ENCODE data around the gene VPS37C. TPM values are rescaled to one million over a fixed set of nuclear protein-coding genes. Genes with fewer than 3 reads are reported as not detected.

The VPS37C gene
- total and polyA plus RNA-seq, 2 of the 13 experiments (the other 11 are each of a cell fraction or from before 2014, with no cell fraction given): 7.5 to 8.8 TPM

DNA sequence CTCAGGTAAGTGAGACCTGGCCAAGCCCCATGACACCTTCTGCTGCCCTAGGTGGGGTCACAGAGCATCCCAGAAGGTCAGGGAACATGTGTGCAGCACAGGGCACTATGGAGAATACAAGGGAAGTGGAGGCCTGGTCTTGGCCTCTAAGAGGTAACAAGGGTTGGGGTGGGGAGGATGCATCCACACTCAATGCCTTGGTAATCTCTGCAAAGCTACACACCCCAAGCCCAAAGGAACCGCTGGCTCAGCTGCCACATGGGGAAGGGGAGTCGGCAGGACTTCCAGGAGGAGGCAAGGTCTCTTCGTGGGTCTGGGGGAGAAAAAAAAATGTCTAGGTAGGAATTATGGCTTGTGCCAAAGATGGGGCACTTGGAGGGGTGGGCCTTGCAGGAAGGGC, 41.7 kb downstream of the VPS37C start:
- POLR2A ChIA-PET: no interaction called here
- Histone ChIP-seq H3K27me3 (ENCODE audit: control insufficient read depth in 1 of 2, insufficient read depth in 2 of 2, low read length in 2 of 2) (peaks cover 1 to 64% of the 10 kb centered on the region in 2 experiments; a peak in 4 of 5 replicates), H3K27ac (ENCODE audit: extremely low read length, insufficient read depth, low read length) (no peak overlapping the region), H4K20me1 (ENCODE audit: insufficient read depth, low read length) (no peaks in the 10 kb centered on the region), H3K79me2 (ENCODE audit: insufficient read depth, low read length) (no peaks in the 10 kb centered on the region), H2AFZ (ENCODE audit: low read length) (no peak overlapping the region), H3K4me3 (replicated peaks in 1 of 3; ENCODE audit: insufficient read depth in 1 of 3, low read depth in 2 of 3, low read length in 3 of 3) (no peak overlapping the region), H3K9ac (ENCODE audit: insufficient read depth, low read depth, low read length) (no peak overlapping the region), H3K4me2 (ENCODE audit: low read depth, low read length) (no peak overlapping the region), H3K36me3 (replicated peaks in 1 of 2; ENCODE audit: control insufficient read depth in 1 of 2, insufficient read depth in 2 of 2, low read length in 2 of 2) (no peaks in the 10 kb centered on the region), H3K9me3 (ENCODE audit: low read length) (no peaks in the 10 kb centered on the region), H3K4me1 (ENCODE audit: insufficient read depth, low read length) (no peaks in the 10 kb centered on the region)
- TF ChIP-seq, protein P1, sequence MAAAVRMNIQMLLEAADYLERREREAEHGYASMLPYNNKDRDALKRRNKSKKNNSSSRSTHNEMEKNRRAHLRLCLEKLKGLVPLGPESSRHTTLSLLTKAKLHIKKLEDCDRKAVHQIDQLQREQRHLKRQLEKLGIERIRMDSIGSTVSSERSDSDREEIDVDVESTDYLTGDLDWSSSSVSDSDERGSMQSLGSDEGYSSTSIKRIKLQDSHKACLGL (CRISPR knock-in tag; IDR thresholded peaks at IDR 0.05): no peak
- no peak for TF ChIP-seq JARID2 (CRISPR knock-in tag; IDR thresholded peaks at IDR 0.05; ENCODE audit: insufficient replicate concordance)
- in situ Hi-C loops (cut with HindIII; ENCODE audit: extremely low pct_ligation_motif_present, low pct_unique_long_range_greater_than_20kb) (no loop called here), intact Hi-C loops (cut with micrococcal nuclease; ENCODE audit: unreplicated experiment) (no loop called here)
- no TSS peak for BruUV-seq (replicated peaks)
- CTCF ChIA-PET (ENCODE audit: low intra/inter-chr PET ratio, low total read pairs): no interaction called here
- 22% methylated on average over 3 of the region's 3 CpGs for WGBS (ENCODE audit: low lambda C conversion rate)
- DNase-seq (ENCODE audit: low spot score): no peak
- no peak for FAIRE-seq
- ATAC-seq: no peak

DNA sequence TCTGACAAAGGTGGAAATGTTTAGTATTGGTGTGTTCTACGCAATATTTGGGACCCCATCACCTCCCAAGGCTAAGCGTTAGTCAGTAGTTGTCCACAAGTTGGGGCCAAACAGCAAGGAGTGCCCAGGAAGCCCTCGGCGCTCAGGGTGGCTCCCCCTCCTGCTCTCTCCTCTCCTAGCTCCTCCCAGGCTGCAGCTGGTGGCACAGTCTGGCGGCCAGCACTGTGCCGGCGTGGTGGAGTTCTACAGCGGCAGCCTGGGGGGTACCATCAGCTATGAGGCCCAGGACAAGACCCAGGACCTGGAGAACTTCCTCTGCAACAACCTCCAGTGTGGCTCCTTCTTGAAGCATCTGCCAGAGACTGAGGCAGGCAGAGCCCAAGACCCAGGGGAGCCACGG, 42.2 kb downstream of the VPS37C start:
- Histone ChIP-seq H3K27me3 (ENCODE audit: control insufficient read depth in 1 of 2, insufficient read depth in 2 of 2, low read length in 2 of 2) (peaks cover 1 to 59% of the 10 kb centered on the region in 2 experiments; a peak in 4 of 5 replicates), H3K79me2 (ENCODE audit: insufficient read depth, low read length) (no peaks in the 10 kb centered on the region), H3K9me3 (ENCODE audit: low read length) (no peaks in the 10 kb centered on the region), H3K4me1 (ENCODE audit: insufficient read depth, low read length) (no peaks in the 10 kb centered on the region), H2AFZ (ENCODE audit: low read length) (no peak overlapping the region), H3K4me3 (replicated peaks in 1 of 3; ENCODE audit: insufficient read depth in 1 of 3, low read depth in 2 of 3, low read length in 3 of 3) (no peak overlapping the region), H3K4me2 (ENCODE audit: low read depth, low read length) (no peak overlapping the region), H3K9ac (ENCODE audit: insufficient read depth, low read depth, low read length) (no peak overlapping the region), H4K20me1 (ENCODE audit: insufficient read depth, low read length) (no peaks in the 10 kb centered on the region), H3K27ac (ENCODE audit: extremely low read length, insufficient read depth, low read length) (no peak overlapping the region), H3K36me3 (replicated peaks in 1 of 2; ENCODE audit: control insufficient read depth in 1 of 2, insufficient read depth in 2 of 2, low read length in 2 of 2) (no peaks in the 10 kb centered on the region)
- no peak for DNase-seq (ENCODE audit: low spot score)
- CTCF ChIA-PET (ENCODE audit: low intra/inter-chr PET ratio, low total read pairs): no interaction called here
- no TSS peak for BruUV-seq (replicated peaks)
- no peak for FAIRE-seq
- POLR2A ChIA-PET: no interaction called here
- ATAC-seq: peak; percentile 53
- 24% methylated on average over 3 of the region's 9 CpGs for WGBS (ENCODE audit: low lambda C conversion rate)
- in situ Hi-C loops (cut with HindIII; ENCODE audit: extremely low pct_ligation_motif_present, low pct_unique_long_range_greater_than_20kb): no loop called here
- intact Hi-C loops (cut with micrococcal nuclease; ENCODE audit: unreplicated experiment): no loop called here
- TF ChIP-seq, protein P2, sequence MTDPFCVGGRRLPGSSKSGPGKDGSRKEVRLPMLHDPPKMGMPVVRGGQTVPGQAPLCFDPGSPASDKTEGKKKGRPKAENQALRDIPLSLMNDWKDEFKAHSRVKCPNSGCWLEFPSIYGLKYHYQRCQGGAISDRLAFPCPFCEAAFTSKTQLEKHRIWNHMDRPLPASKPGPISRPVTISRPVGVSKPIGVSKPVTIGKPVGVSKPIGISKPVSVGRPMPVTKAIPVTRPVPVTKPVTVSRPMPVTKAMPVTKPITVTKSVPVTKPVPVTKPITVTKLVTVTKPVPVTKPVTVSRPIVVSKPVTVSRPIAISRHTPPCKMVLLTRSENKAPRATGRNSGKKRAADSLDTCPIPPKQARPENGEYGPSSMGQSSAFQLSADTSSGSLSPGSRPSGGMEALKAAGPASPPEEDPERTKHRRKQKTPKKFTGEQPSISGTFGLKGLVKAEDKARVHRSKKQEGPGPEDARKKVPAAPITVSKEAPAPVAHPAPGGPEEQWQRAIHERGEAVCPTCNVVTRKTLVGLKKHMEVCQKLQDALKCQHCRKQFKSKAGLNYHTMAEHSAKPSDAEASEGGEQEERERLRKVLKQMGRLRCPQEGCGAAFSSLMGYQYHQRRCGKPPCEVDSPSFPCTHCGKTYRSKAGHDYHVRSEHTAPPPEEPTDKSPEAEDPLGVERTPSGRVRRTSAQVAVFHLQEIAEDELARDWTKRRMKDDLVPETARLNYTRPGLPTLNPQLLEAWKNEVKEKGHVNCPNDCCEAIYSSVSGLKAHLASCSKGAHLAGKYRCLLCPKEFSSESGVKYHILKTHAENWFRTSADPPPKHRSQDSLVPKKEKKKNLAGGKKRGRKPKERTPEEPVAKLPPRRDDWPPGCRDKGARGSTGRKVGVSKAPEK (CRISPR knock-in tag; IDR thresholded peaks at IDR 0.05; ENCODE audit: borderline replicate concordance): no peak
- TF ChIP-seq U2AF1 (optimal IDR thresholded peaks at IDR 0.05; ENCODE audit: low read depth, low read length) (no peak), ZNF589 (CRISPR knock-in tag; conservative IDR thresholded peaks at IDR 0.05) (no peak), GTF2F1 (IDR thresholded peaks at IDR 0.05; ENCODE audit: low read length) (no peak), HMG20B (CRISPR knock-in tag; conservative IDR thresholded peaks at IDR 0.05) (no peak), ZNF17 (CRISPR knock-in tag; IDR thresholded peaks at IDR 0.05) (no peak), CBX2 (IDR thresholded peaks at IDR 0.05; ENCODE audit: low read depth, low read length) (no peak), CBX2 (CRISPR knock-in tag; IDR thresholded peaks at IDR 0.05; ENCODE audit: low read depth) (no peak), MAFF (IDR thresholded peaks at IDR 0.05; ENCODE audit: low read depth, low read length) (no peak), NFATC3 (CRISPR knock-in tag; IDR thresholded peaks at IDR 0.05) (no peak), ZFP36L2 (CRISPR knock-in tag; IDR thresholded peaks at IDR 0.05) (no peak)
- TF ChIP-seq, protein P3, sequence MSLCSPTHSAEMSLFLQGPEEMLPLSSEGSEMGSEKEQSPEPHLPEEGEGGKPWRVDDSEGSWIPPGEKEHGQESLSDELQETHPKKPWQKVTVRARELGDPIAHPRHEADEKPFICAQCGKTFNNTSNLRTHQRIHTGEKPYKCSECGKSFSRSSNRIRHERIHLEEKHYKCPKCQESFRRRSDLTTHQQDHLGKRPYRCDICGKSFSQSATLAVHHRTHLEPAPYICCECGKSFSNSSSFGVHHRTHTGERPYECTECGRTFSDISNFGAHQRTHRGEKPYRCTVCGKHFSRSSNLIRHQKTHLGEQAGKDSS (CRISPR knock-in tag; IDR thresholded peaks at IDR 0.05; ENCODE audit: borderline replicate concordance, low read depth): no peak
- TF ChIP-seq, protein P4, sequence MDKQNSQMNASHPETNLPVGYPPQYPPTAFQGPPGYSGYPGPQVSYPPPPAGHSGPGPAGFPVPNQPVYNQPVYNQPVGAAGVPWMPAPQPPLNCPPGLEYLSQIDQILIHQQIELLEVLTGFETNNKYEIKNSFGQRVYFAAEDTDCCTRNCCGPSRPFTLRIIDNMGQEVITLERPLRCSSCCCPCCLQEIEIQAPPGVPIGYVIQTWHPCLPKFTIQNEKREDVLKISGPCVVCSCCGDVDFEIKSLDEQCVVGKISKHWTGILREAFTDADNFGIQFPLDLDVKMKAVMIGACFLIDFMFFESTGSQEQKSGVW (CRISPR knock-in tag; IDR thresholded peaks at IDR 0.05; ENCODE audit: borderline replicate concordance): no peak

All from HepG2 (cell line).